Measurements from ENCODE around the gene ZRANB3.
A peak's percentile ranks its signal among the peaks of the same experiment; 100 is the strongest.
"Not testable (repeated sequence)": the region's sequence is repeated elsewhere in the genome, so short reads cannot be mapped to it uniquely, and the experiment has no call there.

ZRANB3 gene

DNA sequence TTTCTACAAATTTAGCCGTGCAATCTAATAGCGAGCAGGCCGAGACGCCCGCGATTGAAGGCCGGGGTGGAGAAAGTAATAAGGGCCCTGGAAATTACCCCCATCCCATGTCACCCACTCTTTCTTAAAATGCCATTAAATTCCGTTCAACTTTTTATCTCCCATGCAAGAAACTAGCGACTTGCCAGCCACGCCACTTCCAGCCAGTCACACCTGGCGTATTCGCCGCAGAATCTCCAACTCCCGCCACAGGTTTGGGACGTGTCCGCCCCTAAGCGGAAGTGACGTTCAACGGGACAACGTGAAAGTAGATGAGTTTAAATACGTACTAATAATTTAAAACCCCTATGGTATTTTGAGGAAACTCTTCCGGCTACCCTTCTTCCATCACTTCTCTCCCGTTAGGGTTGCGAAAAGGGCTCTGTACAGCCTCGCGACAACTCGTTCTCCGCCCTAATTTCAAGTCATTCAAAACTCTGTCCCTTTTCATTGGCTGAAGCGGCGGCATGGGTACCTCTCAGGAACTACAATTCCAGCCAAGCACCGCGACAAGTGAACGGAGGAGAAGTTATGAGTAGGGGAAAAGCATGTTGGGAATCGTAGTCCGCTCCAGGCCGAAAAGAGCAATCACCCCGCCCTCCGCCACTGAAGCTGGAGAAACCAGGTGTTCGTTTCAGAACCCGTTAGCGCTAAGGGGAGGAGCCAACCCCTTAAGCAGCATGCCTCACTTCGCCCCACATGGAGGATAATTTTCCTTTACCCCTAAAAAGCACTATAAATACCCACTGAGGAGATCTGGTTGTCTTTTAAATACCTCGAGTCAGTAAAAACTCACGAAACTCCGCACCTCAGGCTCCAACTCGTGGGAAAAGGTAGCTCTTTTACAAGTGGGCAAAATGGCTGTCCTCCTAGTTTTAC is at the start of gene ZRANB3:
TSS of gene ZRANB3 (minus strand) at position 906 of the 918 bp plus-strand sequence.
- no peaks in the 10 kb centered on the region for H3K9me3 Mint-ChIP-seq
- H3K27me3 Mint-ChIP-seq: no peaks in the 10 kb centered on the region
- no peak within 1 kb of the TSS for H3K27ac Mint-ChIP-seq
- ATAC-seq (peak; percentile 79), DNase-seq (peak; percentile 91 to 96)
- H3K4me1 Mint-ChIP-seq: peaks cover 66% of the 10 kb centered on the region
- no peak within 1 kb of the TSS for H3K4me3 Mint-ChIP-seq

DNA sequence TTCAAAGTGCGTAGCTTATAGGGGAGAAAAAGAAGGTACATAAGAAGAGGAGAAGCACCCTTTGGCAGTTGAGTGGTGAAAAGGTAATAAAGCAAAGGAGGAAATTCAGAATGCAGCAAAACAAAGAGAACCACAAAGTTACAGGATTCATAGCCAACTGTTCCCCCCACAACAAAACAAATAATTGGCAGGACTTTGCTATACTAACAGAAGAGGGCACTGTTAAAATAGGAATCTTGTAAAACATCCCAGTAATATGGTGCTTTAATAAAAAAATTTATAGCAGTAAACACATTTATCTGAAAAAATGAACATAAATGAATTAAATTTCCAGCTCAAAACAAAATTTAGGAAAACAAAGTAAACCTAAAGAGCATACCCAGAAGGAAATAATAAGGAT is 42.6 kb upstream of the ZRANB3 start:
- Mint-ChIP-seq H3K27me3 (no peaks in the 10 kb centered on the region), H3K4me1 (peaks cover 7% of the 10 kb centered on the region), H3K4me3 (no peak overlapping the region), H3K27ac (no peak overlapping the region), H3K9me3 (no peaks in the 10 kb centered on the region)
- ATAC-seq (no peak), DNase-seq (no peak)

DNA sequence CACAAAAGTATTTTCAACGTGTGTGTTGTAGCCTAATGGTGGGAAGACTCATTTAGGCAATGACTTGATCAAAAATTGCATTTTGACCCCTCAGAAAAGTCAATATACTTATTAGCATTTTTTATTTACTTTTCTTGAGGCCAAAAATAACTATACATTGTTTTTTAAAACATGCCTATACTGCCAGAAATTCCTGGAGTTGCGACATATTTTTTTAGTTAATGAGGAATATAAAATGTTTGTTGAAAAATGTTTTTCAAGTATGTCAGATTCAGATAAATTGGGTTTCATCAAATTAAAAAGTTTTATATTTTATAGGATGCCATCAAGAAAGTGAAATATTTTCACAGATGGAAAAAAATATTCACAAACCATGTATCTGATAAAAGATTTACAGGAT is 39.9 kb upstream of the ZRANB3 start:
- H3K9me3 Mint-ChIP-seq: no peaks in the 10 kb centered on the region
- peaks cover 7% of the 10 kb centered on the region for H3K4me1 Mint-ChIP-seq
- H3K27ac Mint-ChIP-seq: no peak overlapping the region
- no peak for ATAC-seq
- H3K27me3 Mint-ChIP-seq: no peaks in the 10 kb centered on the region
- H3K4me3 Mint-ChIP-seq: no peak overlapping the region
- no peak for DNase-seq

- H3K9me3 Mint-ChIP-seq: no peaks in the 10 kb centered on the region
- ATAC-seq (no peak), DNase-seq (no peak)
- H3K4me3 Mint-ChIP-seq: no peak overlapping the region
- H3K4me1 Mint-ChIP-seq: peaks cover 9% of the 10 kb centered on the region
- H3K27me3 Mint-ChIP-seq: no peaks in the 10 kb centered on the region
- H3K27ac Mint-ChIP-seq: no peak overlapping the region
These were observed 32.8 kb upstream of the ZRANB3 start for GRCh38 chr2:135563793-135564192.

- Mint-ChIP-seq H3K27me3 (no peaks in the 10 kb centered on the region), H3K9me3 (no peaks in the 10 kb centered on the region), H3K4me3 (no peak overlapping the region), H3K4me1 (peaks cover 13% of the 10 kb centered on the region), H3K27ac (no peak overlapping the region)
- ATAC-seq: no peak
- no peak for DNase-seq
These were observed 30.9 kb upstream of the ZRANB3 start for GRCh38 chr2:135561925-135562324.

- DNase-seq: no peak
- no peak overlapping the region for H3K27ac Mint-ChIP-seq
- H3K4me1 Mint-ChIP-seq: peaks cover 11% of the 10 kb centered on the region
- H3K9me3 Mint-ChIP-seq: no peaks in the 10 kb centered on the region
- no peak for ATAC-seq
- H3K27me3 Mint-ChIP-seq: no peaks in the 10 kb centered on the region
- no peak overlapping the region for H3K4me3 Mint-ChIP-seq
These were observed 26.5 kb upstream of the ZRANB3 start for GRCh38 chr2:135557530-135557929.

DNA sequence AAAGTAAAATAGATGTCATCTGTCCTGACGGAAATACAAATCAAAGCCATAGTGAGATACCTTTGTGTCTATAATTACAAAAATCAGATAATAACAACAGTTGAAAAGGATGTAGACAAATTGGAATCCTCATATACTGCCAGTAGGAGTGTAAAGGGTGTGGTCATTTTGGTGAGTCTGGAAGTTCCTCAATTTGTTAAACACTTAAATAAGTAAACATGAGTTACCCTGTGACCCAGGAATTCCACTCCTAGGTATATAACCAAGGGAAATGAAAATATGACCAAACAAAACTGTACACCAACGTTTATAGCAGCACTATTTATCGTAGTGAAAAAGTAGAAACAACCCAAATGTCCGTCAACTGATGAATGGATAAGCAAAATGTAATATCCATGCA is 24.3 kb upstream of the ZRANB3 start:
- H3K4me1 Mint-ChIP-seq: peaks cover 11% of the 10 kb centered on the region
- no peaks in the 10 kb centered on the region for H3K9me3 Mint-ChIP-seq
- no peak overlapping the region for H3K4me3 Mint-ChIP-seq
- DNase-seq: no peak
- no peak for ATAC-seq
- no peak overlapping the region for H3K27ac Mint-ChIP-seq
- H3K27me3 Mint-ChIP-seq: no peaks in the 10 kb centered on the region

DNA sequence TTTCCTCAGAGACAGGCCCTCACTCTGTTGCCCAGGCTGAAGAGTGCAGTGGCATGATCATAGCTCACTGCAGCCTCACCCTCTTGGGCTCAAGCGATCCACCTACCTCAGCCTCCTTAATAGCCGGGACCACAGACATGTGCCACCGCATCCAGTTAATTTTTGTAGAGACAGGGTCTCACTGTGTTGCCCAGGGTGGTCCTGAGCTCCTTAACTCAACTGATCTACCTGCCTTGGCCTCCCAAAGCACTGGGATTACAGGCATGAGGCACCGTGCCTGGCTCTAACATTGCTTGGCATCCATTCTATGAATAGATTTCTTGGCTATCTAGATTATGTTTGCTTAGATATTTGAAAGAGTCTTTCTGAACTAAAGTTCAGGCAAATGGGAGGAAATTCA is 21.9 kb upstream of the ZRANB3 start:
- no peaks in the 10 kb centered on the region for H3K9me3 Mint-ChIP-seq

DNA sequence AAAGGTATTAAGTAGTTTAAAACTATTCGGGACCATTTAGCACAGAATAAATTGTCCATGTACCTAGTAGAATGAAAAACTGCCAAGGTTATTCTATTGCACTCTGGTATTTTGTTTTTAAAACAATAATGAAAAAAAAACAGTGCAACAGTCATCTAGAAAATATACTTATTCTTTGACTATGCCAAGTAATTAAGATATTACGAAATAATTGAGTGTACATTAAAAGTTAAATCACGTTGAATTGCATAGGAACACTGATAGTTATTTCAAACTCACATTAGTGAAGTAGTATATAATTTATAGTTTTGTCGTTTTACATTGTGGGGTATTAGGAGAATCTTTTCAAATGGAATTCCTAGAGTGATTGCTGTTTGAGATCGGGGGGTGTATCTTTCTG is 20.3 kb upstream of the ZRANB3 start:
- H3K27me3 Mint-ChIP-seq: no peaks in the 10 kb centered on the region
- no peak overlapping the region for H3K27ac Mint-ChIP-seq
- H3K4me1 Mint-ChIP-seq: peaks cover 10% of the 10 kb centered on the region
- no peak for DNase-seq
- ATAC-seq: no peak
- no peak overlapping the region for H3K4me3 Mint-ChIP-seq
- no peaks in the 10 kb centered on the region for H3K9me3 Mint-ChIP-seq

More for the DNA sequence above, 21.9 kb upstream of the ZRANB3 start:
- Mint-ChIP-seq H3K27me3 (no peaks in the 10 kb centered on the region), H3K27ac (no peak overlapping the region), H3K4me3 (no peak overlapping the region), H3K4me1 (peaks cover 6% of the 10 kb centered on the region)
- DNase-seq: no peak
- no peak for ATAC-seq

DNA sequence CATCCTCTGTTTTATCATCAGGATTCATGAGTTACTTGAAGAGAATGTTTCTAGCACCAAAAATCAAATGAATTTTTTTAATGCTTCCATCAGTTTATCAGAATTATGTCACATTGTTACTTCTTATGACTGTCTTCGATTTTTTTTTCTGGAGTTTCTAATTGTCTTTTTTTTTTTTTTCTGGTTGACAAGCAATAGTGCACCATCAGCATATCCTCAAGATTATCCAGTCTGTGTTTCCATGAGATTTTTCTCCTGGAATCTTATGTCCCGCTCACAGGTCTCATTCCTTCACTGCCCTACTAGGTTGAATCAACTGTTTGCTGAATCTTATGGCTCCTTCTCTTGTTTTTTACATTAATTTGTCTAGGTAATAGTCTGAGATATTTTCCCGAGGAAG is 16.3 kb upstream of the ZRANB3 start:
- Mint-ChIP-seq H3K9me3 (no peaks in the 10 kb centered on the region), H3K27ac (no peak overlapping the region), H3K4me3 (no peak overlapping the region), H3K4me1 (peaks cover 19% of the 10 kb centered on the region), H3K27me3 (no peaks in the 10 kb centered on the region)
- DNase-seq (no peak), ATAC-seq (no peak)

GRCh38 chr2:135546436-135546835 is 15.4 kb upstream of the ZRANB3 start:
- peak; percentile 55 for ATAC-seq
- Mint-ChIP-seq H3K27me3 (no peaks in the 10 kb centered on the region), H3K4me3 (no peak overlapping the region), H3K9me3 (no peaks in the 10 kb centered on the region), H3K4me1 (peaks cover 19% of the 10 kb centered on the region), H3K27ac (no peak overlapping the region)
- DNase-seq: no peak

GRCh38 chr2:135533545-135533944 is 2.5 kb upstream of the ZRANB3 start:
- H3K4me3 Mint-ChIP-seq: peak overlapping the region; percentile 12 to 41
- ATAC-seq, H3K9me3 Mint-ChIP-seq, H3K27ac Mint-ChIP-seq, DNase-seq, H3K27me3 Mint-ChIP-seq: not testable (repeated sequence)
- peaks cover 47% of the 10 kb centered on the region for H3K4me1 Mint-ChIP-seq

- Mint-ChIP-seq H3K4me3 (no peak overlapping the region), H3K27me3 (no peaks in the 10 kb centered on the region), H3K9me3 (no peaks in the 10 kb centered on the region), H3K4me1 (peaks cover 57% of the 10 kb centered on the region), H3K27ac (no peak overlapping the region)
- ATAC-seq (no peak), DNase-seq (no peak)
These were observed 1.6 kb upstream of the ZRANB3 start for GRCh38 chr2:135532581-135532980.

- Mint-ChIP-seq H3K27me3 (no peaks in the 10 kb centered on the region), H3K4me1 (peaks cover 62% of the 10 kb centered on the region)
These were observed 496 bp upstream of the ZRANB3 start, which contains the start of gene R3HDM1 for GRCh38 chr2:135531231-135532197. TSS of gene R3HDM1 (plus strand) at chr2:135531484. CDS start at chr2:135604846, 73,362 bp downstream.

DNA sequence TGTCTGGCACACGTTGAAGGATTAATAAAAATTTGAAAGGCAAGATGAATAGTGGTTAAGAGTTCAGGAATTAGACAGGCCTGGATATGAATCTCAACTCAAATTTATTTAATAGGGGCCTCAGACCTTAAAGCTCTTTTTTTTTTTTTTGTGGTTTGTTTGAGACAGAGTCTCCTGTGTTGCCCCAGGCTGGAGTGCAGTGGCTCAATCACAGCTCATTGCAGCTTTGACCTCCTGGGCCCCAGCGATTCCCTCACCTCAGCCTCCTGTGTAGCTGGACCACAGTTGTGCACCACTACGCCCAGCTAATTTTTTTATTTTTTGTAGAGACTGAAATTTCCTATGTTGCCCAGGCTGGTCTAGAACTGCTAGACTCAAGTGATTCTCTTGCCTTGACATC is 3.0 kb downstream of the ZRANB3 start:
- Mint-ChIP-seq H3K9me3 (no peaks in the 10 kb centered on the region), H3K27me3 (no peaks in the 10 kb centered on the region), H3K4me1 (peaks cover 58% of the 10 kb centered on the region), H3K27ac (no peak overlapping the region), H3K4me3 (no peak overlapping the region)
- DNase-seq (no peak), ATAC-seq (no peak)

More at GRCh38 chr2:135531231-135532197, 496 bp upstream of the ZRANB3 start, which contains the start of gene R3HDM1:
- Mint-ChIP-seq H3K9me3 (no peaks in the 10 kb centered on the region), H3K27ac (no peak within 1 kb of the TSS), H3K4me3 (no peak within 1 kb of the TSS)
- DNase-seq (peak; percentile 94 to 97), ATAC-seq (peak; percentile 90)

GRCh38 chr2:135525786-135526185 is 5.2 kb downstream of the ZRANB3 start:
- no peak for DNase-seq
- ATAC-seq: peak; percentile 14
- Mint-ChIP-seq H3K9me3 (no peaks in the 10 kb centered on the region), H3K27me3 (no peaks in the 10 kb centered on the region), H3K27ac (no peak overlapping the region), H3K4me1 (peaks cover 47% of the 10 kb centered on the region), H3K4me3 (no peak overlapping the region)
